ENCODE results near the gene USPL1. TPM values are rescaled to one million over a fixed set of nuclear protein-coding genes. Genes with fewer than 3 reads are reported as not detected.

USPL1 gene
- total RNA-seq (2022) (23.4 and 26.7 TPM in 2 replicates), Bru-seq, nascent RNA (percentile 92 among the genes with signal in this experiment), BruChase-seq, experiment 1, labeled RNA remaining after a 2-hour chase (percentile 91 among the genes with signal in this experiment), BruChase-seq, experiment 2, labeled RNA remaining after a 6-hour chase (percentile 79 among the genes with signal in this experiment)
- long read RNA-seq, transcript USPL1-201 (9 exons, 3,814 nt) = major isoform, 6 of 21 reads
- long read RNA-seq, partial matches to known transcripts = 5 of 21 reads
- long read RNA-seq, other reads (novel, unspliced or antisense) = 10 of 21 reads

GRCh38 chr13:30617315-30618185 lies at the start of gene USPL1:
Gene USPL1, plus strand, starts transcription at chr13:30617920. Its CDS starts 3,221 bp downstream, at chr13:30621141.
- DNase-seq = peak; percentile 99
- CTCF ChIA-PET = interaction anchor here (0.5 to 1.3 kb wide), 4 partner anchors 36 to 300 kb away, joined by 3 to 7 read pairs (median 4); partner anchors contain the start of gene HMGB1
- no peak within 1 kb of the TSS for H3K4me3 Mint-ChIP-seq (ENCODE audit: unreplicated experiment)
- no peaks in the 10 kb centered on the region for H3K4me1 Mint-ChIP-seq (ENCODE audit: low read depth, unreplicated experiment)
- no peak for TF ChIP-seq CTCF (IDR thresholded peaks at IDR 0.05; ENCODE audit: insufficient read depth in 1 of 2, low read depth in 1 of 2, low read length in 1 of 2, severe bottlenecking in 1 of 2, unreplicated experiment in 1 of 2)
- H3K9me3 Mint-ChIP-seq (ENCODE audit: unreplicated experiment) = no peaks in the 10 kb centered on the region
- H3K9me3 ChIP-seq = no peaks in the 10 kb centered on the region
- intact Hi-C loops (cut with micrococcal nuclease; ENCODE audit: unreplicated experiment) = loop anchor here (1.0 to 5.0 kb wide), 4 partner anchors 56 to 195 kb away; partner anchors contain the start of gene UBE2L5
- H3K4me1 ChIP-seq = 0 out of 2 replicates have a peak, but pooled peaks cover 8% of the 10 kb centered on the region
- peaks cover under 1% of the 10 kb centered on the region for H3K36me3 Mint-ChIP-seq (ENCODE audit: insufficient read depth, unreplicated experiment)
- TSS peak; percentile 4 for BruUV-seq (replicated peaks)
- no peak within 1 kb of the TSS for H3K27ac Mint-ChIP-seq (ENCODE audit: unreplicated experiment)
- no peaks in the 10 kb centered on the region for H3K27me3 ChIP-seq (replicated peaks; ENCODE audit: control insufficient read depth, insufficient read depth, low read length)
- H3K27me3 Mint-ChIP-seq (ENCODE audit: insufficient read depth, unreplicated experiment) = no peaks in the 10 kb centered on the region
- no peaks in the 10 kb centered on the region for H3K36me3 ChIP-seq (ENCODE audit: control insufficient read depth, insufficient read depth, low read length)
- peak within 1 kb of the TSS; percentile 61 for H3K4me3 ChIP-seq (ENCODE audit: low read depth, low read length)
- POLR2A ChIA-PET = interaction anchor here (0.5 to 1.1 kb wide), 10 partner anchors 22 to 950 kb away, joined by 3 to 15 read pairs (median 3); partner anchors contain the start of gene HMGB1

- no peaks in the 10 kb centered on the region for H3K27me3 Mint-ChIP-seq (ENCODE audit: insufficient read depth, unreplicated experiment)
- no peaks in the 10 kb centered on the region for H3K4me1 Mint-ChIP-seq (ENCODE audit: low read depth, unreplicated experiment)
- Histone ChIP-seq H3K36me3 (ENCODE audit: control insufficient read depth, insufficient read depth, low read length) (no peaks in the 10 kb centered on the region), H3K27me3 (replicated peaks; ENCODE audit: control insufficient read depth, insufficient read depth, low read length) (no peaks in the 10 kb centered on the region), H3K4me1 (no peaks in the 10 kb centered on the region; the same call in 1 of the 2 replicates), H3K9me3 (no peaks in the 10 kb centered on the region), H3K4me3 (ENCODE audit: low read depth, low read length) (no peak overlapping the region)
- H3K9me3 Mint-ChIP-seq (ENCODE audit: unreplicated experiment) = no peaks in the 10 kb centered on the region
- ChIA-PET POLR2A (no interaction called here), CTCF (no interaction called here)
- H3K4me3 Mint-ChIP-seq (ENCODE audit: unreplicated experiment) = no peak overlapping the region
- no peak for DNase-seq
- no peaks in the 10 kb centered on the region for H3K36me3 Mint-ChIP-seq (ENCODE audit: insufficient read depth, unreplicated experiment)
- intact Hi-C loops (cut with micrococcal nuclease; ENCODE audit: unreplicated experiment) = no loop called here
- no TSS peak for BruUV-seq (replicated peaks)
- H3K27ac Mint-ChIP-seq (ENCODE audit: unreplicated experiment) = no peak overlapping the region
- no peak for TF ChIP-seq CTCF (IDR thresholded peaks at IDR 0.05; ENCODE audit: insufficient read depth in 1 of 2, low read depth in 1 of 2, low read length in 1 of 2, severe bottlenecking in 1 of 2, unreplicated experiment in 1 of 2)
Measured at GRCh38 chr13:30569901-30570576, 47.7 kb upstream of the USPL1 start.

- Mint-ChIP-seq H3K27me3 (ENCODE audit: insufficient read depth, unreplicated experiment) (no peaks in the 10 kb centered on the region), H3K4me3 (ENCODE audit: unreplicated experiment) (no peak overlapping the region), H3K9me3 (ENCODE audit: unreplicated experiment) (no peaks in the 10 kb centered on the region), H3K27ac (ENCODE audit: unreplicated experiment) (no peak overlapping the region), H3K36me3 (ENCODE audit: insufficient read depth, unreplicated experiment) (no peaks in the 10 kb centered on the region), H3K4me1 (ENCODE audit: low read depth, unreplicated experiment) (no peaks in the 10 kb centered on the region)
- CTCF ChIA-PET = interaction anchor here (0.7 kb wide), 1 partner anchor 485 kb away, joined by 5 read pairs; no protein-coding TSS in a partner anchor
- TF ChIP-seq CTCF (IDR thresholded peaks at IDR 0.05; ENCODE audit: insufficient read depth in 1 of 2, low read depth in 1 of 2, low read length in 1 of 2, severe bottlenecking in 1 of 2, unreplicated experiment in 1 of 2) = no peak
- BruUV-seq (replicated peaks) = no TSS peak
- Histone ChIP-seq H3K9me3 (no peaks in the 10 kb centered on the region), H3K4me3 (ENCODE audit: low read depth, low read length) (no peak overlapping the region), H3K36me3 (ENCODE audit: control insufficient read depth, insufficient read depth, low read length) (no peaks in the 10 kb centered on the region), H3K4me1 (no peaks in the 10 kb centered on the region; the same call in 1 of the 2 replicates), H3K27me3 (replicated peaks; ENCODE audit: control insufficient read depth, insufficient read depth, low read length) (no peaks in the 10 kb centered on the region)
- intact Hi-C loops (cut with micrococcal nuclease; ENCODE audit: unreplicated experiment) = no loop called here
- POLR2A ChIA-PET = no interaction called here
- DNase-seq = no peak
Measured at GRCh38 chr13:30570691-30571090, 47.0 kb upstream of the USPL1 start.

Measured in Caco-2 (cell line).